ENCODE results near the gene LBR.
A peak's percentile ranks its signal among the peaks of the same experiment; 100 is the strongest.

LBR gene

DNA sequence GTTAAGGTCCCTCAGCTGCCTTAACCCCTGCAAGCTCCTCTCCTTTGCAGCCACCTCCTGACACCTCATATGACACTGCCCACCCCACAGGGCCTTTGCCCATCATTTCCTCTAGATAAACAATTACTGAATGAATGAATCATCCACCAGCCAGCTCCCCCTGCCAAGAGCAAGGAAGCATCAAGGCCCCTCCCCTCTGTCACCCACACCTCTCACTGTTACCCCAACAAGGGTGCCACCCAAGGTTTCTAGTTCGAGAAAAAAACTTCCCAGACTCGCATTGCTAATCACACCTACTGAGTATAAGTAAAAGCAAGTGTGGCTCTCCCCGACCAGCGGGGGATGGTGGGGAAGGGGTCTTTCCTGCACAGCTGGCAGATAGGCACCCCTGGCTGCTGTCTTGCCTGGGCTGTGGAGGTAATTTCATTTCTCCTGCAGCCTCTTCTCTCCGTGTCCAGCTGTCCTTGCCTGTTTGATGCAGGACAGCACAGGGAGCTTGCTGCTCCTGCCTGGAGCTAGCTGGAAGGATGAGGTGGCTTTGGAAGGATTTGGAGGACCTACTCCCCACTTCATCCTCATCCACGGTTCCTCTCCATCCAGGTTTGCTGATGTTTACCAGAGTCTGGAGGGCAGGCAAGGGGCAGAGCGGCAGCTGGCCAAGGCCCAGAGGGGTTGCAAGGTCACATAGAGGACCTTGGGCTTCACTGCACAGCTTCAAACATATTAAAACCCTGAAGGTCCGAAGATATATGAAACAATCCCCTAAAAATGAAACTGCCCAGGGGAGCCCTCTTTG, 33.1 kb upstream of the LBR start:
- no peak overlapping the region for H3K4me3 ChIP-seq (replicated peaks; ENCODE audit: low read depth, low read length)
- no peak for DNase-seq (ENCODE audit: low read depth)
- TF ChIP-seq, protein P1, sequence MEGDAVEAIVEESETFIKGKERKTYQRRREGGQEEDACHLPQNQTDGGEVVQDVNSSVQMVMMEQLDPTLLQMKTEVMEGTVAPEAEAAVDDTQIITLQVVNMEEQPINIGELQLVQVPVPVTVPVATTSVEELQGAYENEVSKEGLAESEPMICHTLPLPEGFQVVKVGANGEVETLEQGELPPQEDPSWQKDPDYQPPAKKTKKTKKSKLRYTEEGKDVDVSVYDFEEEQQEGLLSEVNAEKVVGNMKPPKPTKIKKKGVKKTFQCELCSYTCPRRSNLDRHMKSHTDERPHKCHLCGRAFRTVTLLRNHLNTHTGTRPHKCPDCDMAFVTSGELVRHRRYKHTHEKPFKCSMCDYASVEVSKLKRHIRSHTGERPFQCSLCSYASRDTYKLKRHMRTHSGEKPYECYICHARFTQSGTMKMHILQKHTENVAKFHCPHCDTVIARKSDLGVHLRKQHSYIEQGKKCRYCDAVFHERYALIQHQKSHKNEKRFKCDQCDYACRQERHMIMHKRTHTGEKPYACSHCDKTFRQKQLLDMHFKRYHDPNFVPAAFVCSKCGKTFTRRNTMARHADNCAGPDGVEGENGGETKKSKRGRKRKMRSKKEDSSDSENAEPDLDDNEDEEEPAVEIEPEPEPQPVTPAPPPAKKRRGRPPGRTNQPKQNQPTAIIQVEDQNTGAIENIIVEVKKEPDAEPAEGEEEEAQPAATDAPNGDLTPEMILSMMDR (IDR thresholded peaks at IDR 0.05; ENCODE audit: low read length, missing control alignments): no peak

DNA sequence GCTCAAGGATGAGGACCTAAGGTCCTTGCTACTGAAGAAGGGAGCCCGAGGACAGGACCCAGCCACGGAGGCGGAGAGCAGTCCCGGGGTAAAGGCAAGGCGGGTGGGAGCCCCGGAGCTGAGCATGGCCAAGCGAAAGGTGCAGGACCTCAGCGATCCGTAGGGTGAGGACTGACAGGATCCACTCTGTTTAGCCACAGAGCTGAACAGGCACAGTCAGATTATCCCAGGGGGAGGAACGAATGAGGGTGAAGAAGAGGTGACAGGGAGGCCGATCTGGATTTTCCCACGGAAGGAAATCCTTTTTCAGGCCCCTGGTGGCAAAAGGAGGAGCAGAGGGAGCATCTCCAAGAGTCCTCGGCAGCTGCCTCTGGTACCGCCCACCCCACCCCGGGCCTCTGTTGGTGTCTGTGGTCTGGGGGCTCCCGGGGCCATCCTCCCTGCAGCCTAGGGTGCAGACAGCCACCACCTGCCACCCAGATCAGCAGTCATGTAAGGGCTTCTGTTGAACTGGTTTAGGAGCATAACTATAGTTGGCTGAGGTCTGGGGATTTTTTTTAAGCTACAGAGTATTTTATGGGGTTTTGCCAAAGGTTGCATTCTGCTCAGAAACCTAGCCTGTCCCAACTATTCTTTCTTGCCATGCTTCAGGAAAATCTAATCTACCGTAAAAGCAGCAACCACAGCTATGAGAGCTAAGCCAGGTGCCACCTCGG, 32.3 kb upstream of the LBR start:
- H3K4me3 ChIP-seq (replicated peaks; ENCODE audit: low read depth, low read length): no peak overlapping the region
- no peak for DNase-seq (ENCODE audit: low read depth)
- TF ChIP-seq, protein P1 (IDR thresholded peaks at IDR 0.05; ENCODE audit: low read length, missing control alignments): no peak

DNA sequence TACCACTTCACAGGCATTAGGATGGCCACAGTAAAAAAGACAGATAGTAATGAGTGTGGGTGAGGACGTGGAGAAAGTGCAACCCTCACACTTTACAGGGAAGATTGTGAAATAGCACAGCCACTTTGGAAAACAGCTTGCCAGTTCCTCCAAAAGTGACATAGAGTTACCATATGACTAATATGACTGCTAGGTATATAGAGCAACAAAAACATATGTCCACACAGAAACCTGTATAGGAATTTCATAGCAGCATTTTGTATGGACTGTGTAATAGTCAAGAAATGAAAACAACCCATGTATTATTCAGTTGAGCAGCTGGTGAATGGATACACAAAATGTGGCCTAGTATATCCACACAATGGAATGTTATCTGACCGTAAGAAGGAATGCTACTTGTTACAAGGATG, 30.4 kb upstream of the LBR start:
- TF ChIP-seq, protein P1 (IDR thresholded peaks at IDR 0.05; ENCODE audit: low read length, missing control alignments): no peak
- DNase-seq (ENCODE audit: low read depth): peak; percentile 52
- H3K4me3 ChIP-seq (replicated peaks; ENCODE audit: low read depth, low read length): no peak overlapping the region

DNA sequence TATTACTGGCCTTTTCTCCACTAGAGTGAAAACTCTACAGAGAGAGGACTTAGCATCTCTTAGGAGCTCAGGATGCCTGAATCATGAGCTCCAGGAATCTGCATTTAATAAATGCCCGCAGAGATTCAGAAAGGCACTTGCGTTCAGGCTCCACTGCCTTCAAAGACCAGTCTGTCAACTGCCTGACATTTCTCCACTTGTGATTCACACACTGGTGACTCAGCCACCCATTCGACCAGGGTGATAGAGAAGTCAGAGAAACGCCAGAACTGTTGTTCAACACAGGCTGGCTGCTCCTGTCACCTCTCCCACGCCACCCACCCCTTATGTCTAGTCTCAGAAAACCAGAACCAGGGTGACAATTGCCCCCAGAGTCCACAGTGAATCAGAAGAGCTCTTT, 26.9 kb upstream of the LBR start:
- TF ChIP-seq, protein P1 (IDR thresholded peaks at IDR 0.05; ENCODE audit: low read length, missing control alignments): no peak
- DNase-seq (ENCODE audit: low read depth): peak; percentile 71
- H3K4me3 ChIP-seq (replicated peaks; ENCODE audit: low read depth, low read length): no peak overlapping the region

DNA sequence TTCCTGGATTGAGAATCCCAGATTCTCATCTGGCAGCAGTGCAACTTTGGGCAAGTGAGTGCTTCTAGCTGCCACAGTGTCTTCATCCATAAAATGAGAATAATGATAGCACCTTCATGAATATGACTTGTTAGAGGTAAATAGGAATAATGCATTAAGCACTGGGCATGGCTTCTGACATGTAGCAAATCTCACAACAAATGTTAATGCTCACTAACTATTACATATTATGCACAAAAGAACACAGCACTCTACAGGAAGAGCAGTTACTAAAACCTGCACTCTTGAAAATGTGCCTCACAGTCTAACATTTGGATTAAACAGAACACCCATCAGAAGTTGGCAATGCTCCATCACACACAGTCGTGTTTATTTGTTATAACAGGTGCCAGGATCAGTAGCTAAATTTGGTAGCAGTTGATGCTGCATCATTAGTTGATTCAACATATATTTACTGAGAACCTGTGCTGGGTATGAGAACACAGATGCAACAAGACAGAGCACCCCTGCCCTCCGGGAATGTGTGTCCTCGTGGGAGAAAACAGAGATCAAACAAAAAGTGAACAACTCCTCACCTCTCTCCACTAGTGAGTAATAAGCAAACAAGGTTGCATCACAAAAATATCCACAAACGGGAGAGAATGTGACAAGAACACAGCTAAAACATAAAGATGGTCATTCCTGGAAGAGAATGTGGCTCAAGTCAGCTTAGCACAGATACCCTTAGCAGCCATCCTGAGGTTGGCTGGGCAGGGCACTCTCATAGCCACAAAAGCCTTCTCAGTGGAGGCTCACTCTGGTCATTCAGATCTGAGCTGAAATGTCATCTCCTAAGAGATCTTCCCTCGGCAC, 26.2 kb upstream of the LBR start:
- DNase-seq (ENCODE audit: low read depth): no peak
- TF ChIP-seq, protein P1 (IDR thresholded peaks at IDR 0.05; ENCODE audit: low read length, missing control alignments): no peak
- H3K4me3 ChIP-seq (replicated peaks; ENCODE audit: low read depth, low read length): no peak overlapping the region

DNA sequence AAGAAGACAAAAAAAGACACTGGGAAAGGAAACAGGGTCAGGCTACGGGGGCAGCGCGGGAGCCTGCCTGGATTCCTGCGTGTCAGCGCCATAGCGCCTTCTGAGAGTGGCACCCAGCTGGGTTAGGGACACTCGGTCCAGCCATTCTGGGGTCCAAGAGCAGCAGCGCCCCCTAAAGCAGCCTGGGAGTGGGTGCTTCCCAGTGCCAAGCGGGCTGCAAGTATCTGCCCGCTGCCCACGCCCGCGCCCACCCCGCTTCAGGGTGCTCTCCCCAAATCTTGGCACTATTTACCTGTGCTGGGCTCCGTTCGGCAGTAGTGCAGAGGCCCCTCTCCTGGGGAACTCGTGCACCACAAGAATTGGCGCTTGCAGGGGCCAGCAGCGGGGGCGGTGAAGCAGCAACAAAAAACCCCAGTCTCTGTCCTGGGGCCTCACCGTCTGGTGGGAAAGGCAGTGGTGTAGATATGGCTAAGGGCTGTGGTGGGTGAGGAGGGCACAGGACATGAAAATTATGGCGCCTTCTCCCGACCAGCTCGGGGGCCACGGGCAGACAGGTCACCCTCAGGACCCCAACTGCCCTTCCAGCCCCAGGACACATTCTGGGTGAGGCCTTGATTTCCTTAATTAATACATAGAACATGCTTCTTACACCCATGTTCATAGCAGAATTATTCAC, 24.1 kb upstream of the LBR start:
- TF ChIP-seq, protein P1 (IDR thresholded peaks at IDR 0.05; ENCODE audit: low read length, missing control alignments): no peak
- no peak overlapping the region for H3K4me3 ChIP-seq (replicated peaks; ENCODE audit: low read depth, low read length)
- DNase-seq (ENCODE audit: low read depth): no peak

Measured in fibroblast of pulmonary artery (primary cell).